Body of pancreas (tissue), 4 donors: ENCODE results near the gene LHB.

Experiments used
- CTCF ChIP-seq, 7 experiments: fragments of 450-650 bp in 4 of 7; fragments of 200-600 bp in 3 of 7; sonication (generic) in 3 of 7; IDR thresholded peaks; one replicate each; pipeline ENCODE4 v1.5.1; 2016 to 2019; ENCODE audit warnings: antibody characterized with exemption in 7 of 7
- POLR2A ChIP-seq, 3 donors: fragments of 450-650 bp; IDR thresholded peaks; one replicate each; pipeline ENCODE4 v1.6.1; 2016; ENCODE audit warnings: antibody characterized with exemption in 3 of 3, mild to moderate bottlenecking in 2 of 3

GRCh38 chr19:48968813-48969218, 48.1 kb downstream of the LHB start:
- no peak for TF ChIP-seq POLR2A (IDR thresholded peaks at IDR 0.05)
- TF ChIP-seq CTCF (IDR thresholded peaks at IDR 0.05), result no peak
